ENCODE data around the gene EPHA2.

Gene EPHA2

DNA sequence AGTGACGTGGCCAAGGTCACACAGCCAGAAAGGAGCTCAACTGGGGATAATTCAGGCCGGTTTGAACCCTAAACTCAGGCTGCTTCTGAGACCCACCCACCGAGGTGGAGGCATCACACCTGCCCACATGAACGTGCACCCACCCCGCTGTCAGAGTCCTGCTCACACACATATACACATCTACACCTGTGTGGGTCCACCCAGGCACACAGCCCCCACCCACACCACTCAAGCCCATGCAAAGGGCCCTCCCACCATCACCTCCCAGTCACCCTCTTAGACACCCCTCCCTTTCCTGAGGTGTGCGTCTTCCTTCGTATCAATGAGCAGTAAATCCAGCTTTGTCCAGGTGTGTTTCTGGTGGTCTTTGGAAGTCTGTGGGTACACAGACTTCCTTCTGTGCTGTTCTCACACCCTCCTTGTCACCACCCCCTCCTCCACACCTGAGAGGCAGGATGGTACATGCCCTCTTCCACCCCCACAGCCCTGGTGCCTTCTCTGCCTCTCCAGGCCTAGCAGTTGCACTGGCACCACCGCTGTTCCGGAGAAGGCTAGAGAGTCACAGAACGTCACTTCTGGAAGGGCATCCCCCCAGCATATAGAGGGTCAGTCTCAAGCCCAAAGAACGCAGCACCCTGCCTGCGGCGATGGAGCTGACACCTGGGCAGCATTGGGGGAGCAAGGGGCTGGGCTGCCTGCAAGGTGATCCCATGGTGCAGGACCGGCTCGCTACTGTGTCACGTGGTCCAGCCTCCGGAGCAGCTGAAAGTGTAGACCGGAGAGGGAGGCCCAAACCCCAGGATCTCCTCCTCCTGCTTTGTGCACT, 63.6 kb downstream of the EPHA2 start:
- TF ChIP-seq, protein P1, sequence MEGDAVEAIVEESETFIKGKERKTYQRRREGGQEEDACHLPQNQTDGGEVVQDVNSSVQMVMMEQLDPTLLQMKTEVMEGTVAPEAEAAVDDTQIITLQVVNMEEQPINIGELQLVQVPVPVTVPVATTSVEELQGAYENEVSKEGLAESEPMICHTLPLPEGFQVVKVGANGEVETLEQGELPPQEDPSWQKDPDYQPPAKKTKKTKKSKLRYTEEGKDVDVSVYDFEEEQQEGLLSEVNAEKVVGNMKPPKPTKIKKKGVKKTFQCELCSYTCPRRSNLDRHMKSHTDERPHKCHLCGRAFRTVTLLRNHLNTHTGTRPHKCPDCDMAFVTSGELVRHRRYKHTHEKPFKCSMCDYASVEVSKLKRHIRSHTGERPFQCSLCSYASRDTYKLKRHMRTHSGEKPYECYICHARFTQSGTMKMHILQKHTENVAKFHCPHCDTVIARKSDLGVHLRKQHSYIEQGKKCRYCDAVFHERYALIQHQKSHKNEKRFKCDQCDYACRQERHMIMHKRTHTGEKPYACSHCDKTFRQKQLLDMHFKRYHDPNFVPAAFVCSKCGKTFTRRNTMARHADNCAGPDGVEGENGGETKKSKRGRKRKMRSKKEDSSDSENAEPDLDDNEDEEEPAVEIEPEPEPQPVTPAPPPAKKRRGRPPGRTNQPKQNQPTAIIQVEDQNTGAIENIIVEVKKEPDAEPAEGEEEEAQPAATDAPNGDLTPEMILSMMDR (IDR thresholded peaks at IDR 0.05) = no peak
- no peak for DNase-seq
- H3K4me3 Mint-ChIP-seq = no peak overlapping the region
- peaks cover 61% of the 10 kb centered on the region for H3K4me1 Mint-ChIP-seq
- no peaks in the 10 kb centered on the region for H3K9me3 Mint-ChIP-seq
- no peak overlapping the region for H3K27ac Mint-ChIP-seq
- no peaks in the 10 kb centered on the region for H3K36me3 Mint-ChIP-seq (ENCODE audit: low read depth)
- peaks cover 24% of the 10 kb centered on the region for H3K27me3 Mint-ChIP-seq (ENCODE audit: low read depth, poor library complexity)

DNA sequence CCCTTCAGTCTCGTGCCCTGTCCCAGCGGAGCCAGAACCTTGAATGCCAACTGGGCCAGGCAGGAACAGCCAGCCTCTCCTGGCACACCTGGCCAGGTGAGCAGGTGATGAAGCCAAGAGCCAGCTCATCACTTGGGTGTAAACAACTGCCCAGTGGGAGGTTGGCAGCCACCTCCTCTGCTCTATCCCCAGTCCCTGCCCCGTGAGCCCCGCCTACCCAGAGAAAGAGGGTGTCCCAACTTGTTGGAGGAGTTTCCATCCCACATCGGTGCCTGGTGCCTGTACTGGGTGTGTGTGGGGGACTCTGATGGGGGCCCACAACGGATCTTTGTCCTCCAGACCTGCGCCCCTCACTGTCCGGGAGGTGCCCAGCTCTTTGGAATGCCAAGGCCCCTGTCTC, 64.6 kb downstream of the EPHA2 start:
- H3K27ac Mint-ChIP-seq = no peak overlapping the region
- TF ChIP-seq, protein P1 (IDR thresholded peaks at IDR 0.05) = no peak
- H3K36me3 Mint-ChIP-seq (ENCODE audit: low read depth) = no peaks in the 10 kb centered on the region
- H3K4me3 Mint-ChIP-seq = no peak overlapping the region
- no peak for DNase-seq
- no peaks in the 10 kb centered on the region for H3K9me3 Mint-ChIP-seq
- H3K27me3 Mint-ChIP-seq (ENCODE audit: low read depth, poor library complexity) = peaks cover 20% of the 10 kb centered on the region
- H3K4me1 Mint-ChIP-seq = peaks cover 51% of the 10 kb centered on the region

DNA sequence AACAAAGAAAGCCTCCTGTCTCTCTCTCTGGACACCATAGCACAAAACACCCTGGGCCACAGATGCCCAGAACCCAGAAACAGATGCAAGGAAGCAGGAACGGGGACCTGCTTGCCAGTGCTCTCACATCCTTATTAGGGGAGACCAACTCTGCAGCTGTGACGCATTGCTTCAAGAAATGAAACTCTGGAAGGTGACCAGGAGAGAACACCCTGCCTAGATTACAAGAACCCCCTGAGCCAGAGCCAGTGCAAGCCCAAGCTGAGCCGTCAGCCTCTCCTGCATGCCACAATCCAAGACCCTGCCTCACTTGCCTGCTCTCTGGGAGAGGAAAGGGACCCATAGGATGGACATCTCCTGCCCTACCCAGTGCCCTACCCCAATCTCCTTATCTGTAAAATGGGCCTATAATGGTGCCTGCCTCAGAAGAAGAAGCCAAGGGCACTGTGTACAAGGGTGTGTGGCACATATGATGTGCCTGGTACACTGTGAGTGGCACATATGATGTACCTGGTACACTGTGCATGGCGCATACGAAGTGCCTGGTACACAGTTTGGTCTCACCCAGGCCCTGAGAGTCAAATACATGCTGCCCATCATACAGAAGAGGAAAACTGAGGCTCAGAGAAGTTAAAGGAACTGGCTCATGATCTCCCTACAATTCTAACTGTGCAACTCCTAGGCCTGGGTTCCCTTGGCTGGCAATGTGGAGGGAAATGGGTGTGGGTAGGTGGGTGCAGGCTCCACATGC, 65.6 kb downstream of the EPHA2 start:
- Mint-ChIP-seq H3K27ac (no peak overlapping the region), H3K36me3 (ENCODE audit: low read depth) (no peaks in the 10 kb centered on the region), H3K4me3 (no peak overlapping the region), H3K4me1 (peaks cover 47% of the 10 kb centered on the region), H3K27me3 (ENCODE audit: low read depth, poor library complexity) (peaks cover 14% of the 10 kb centered on the region), H3K9me3 (no peaks in the 10 kb centered on the region)
- TF ChIP-seq, protein P1 (IDR thresholded peaks at IDR 0.05) = no peak
- DNase-seq = no peak

DNA sequence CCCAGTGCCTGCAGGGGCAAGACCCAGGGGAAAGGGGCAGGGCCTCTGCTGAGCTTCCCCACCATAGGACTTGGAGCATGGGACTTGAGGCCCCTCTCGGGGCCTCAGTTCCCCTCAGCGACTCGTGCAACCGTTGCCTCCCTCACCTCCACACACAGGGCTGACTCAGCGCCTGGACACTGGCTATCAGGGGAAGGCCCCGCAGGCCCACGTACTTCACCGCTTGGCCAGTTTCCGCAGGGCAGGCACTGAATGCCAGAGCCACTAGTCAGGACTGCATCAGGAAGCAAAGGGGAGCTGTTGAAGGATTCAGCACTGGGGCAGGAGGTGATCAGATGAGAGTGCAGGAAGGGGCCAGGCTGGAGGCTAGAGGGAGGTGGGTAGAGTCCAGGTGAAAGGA, 66.9 kb downstream of the EPHA2 start:
- Mint-ChIP-seq H3K4me3 (no peak overlapping the region), H3K4me1 (peaks cover 46% of the 10 kb centered on the region), H3K36me3 (ENCODE audit: low read depth) (no peaks in the 10 kb centered on the region), H3K27me3 (ENCODE audit: low read depth, poor library complexity) (peaks cover 7% of the 10 kb centered on the region), H3K9me3 (no peaks in the 10 kb centered on the region), H3K27ac (no peak overlapping the region)
- no peak for DNase-seq
- TF ChIP-seq, protein P1 (IDR thresholded peaks at IDR 0.05) = no peak

DNA sequence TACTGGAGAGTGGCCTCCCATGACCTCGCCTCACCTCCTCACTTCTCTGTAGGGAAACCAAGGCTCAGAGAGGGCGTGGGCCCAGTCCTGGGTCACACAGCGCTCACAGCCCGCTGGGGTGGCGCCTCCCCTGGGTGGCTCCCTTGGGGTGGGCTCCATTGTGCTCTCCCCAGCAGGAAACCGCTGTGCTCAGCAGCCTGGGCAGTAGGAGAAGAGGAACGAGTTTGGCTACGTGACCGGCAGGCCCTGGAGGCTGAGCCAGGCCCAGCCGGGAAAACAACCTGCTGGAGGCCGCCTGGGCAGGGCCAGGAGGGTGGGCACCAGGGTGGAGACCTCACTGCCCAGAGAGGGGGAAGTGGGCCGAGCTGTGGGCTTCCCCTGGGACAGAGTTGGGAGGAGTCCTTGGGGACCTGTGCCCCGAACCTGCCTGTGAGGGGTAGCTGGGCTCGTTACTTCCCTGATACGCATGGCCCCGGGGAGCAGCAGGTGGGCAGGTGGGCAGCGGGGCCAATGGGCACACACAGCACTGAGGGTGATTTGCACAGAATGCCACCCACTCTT, 67.4 kb downstream of the EPHA2 start:
- DNase-seq = no peak
- no peak overlapping the region for H3K27ac Mint-ChIP-seq
- H3K27me3 Mint-ChIP-seq (ENCODE audit: low read depth, poor library complexity) = peaks cover 7% of the 10 kb centered on the region
- H3K4me1 Mint-ChIP-seq = peaks cover 42% of the 10 kb centered on the region
- TF ChIP-seq, protein P1 (IDR thresholded peaks at IDR 0.05) = no peak
- H3K9me3 Mint-ChIP-seq = no peaks in the 10 kb centered on the region
- no peak overlapping the region for H3K4me3 Mint-ChIP-seq
- H3K36me3 Mint-ChIP-seq (ENCODE audit: low read depth) = no peaks in the 10 kb centered on the region

Measured in nephron progenitor cell (in vitro differentiated cells).